ENCODE results near the gene GRB2.
A peak's percentile ranks its signal among the peaks of the same experiment; 100 is the strongest.
"Not testable (repeated sequence)": the region's sequence is repeated elsewhere in the genome, so short reads cannot be mapped to it uniquely, and the experiment has no call there.

GRB2 gene

GRCh38 chr17:75405365-75406221 lies at the start of gene GRB2:
Gene GRB2, minus strand, starts transcription at chr17:75405678. Its CDS starts 12,050 bp downstream, at chr17:75393628.
- peak; percentile 98 for DNase-seq

GRCh38 chr17:75454672-75455071 lies 49.2 kb upstream of the GRB2 start:
- DNase-seq = not testable (repeated sequence)

- peak; percentile 62 to 68 for DNase-seq
Measured at GRCh38 chr17:75454193-75454592, 48.7 kb upstream of the GRB2 start.

- no peak for DNase-seq
Measured at GRCh38 chr17:75450270-75450669, 44.8 kb upstream of the GRB2 start.

- DNase-seq = no peak
Measured at GRCh38 chr17:75447951-75448856, 42.7 kb upstream of the GRB2 start.

- not testable (repeated sequence) for DNase-seq
Measured at GRCh38 chr17:75445896-75446295, 40.4 kb upstream of the GRB2 start.

GRCh38 chr17:75445296-75445695 lies 39.8 kb upstream of the GRB2 start:
- DNase-seq = no peak

- no peak for DNase-seq
Measured at GRCh38 chr17:75442168-75443103, 37.0 kb upstream of the GRB2 start.

- no peak for DNase-seq
Measured at GRCh38 chr17:75440738-75441448, 35.4 kb upstream of the GRB2 start.

GRCh38 chr17:75439287-75439686 lies 33.8 kb upstream of the GRB2 start:
- no peak for DNase-seq

- not testable (repeated sequence) for DNase-seq
Measured at GRCh38 chr17:75437404-75437803, 31.9 kb upstream of the GRB2 start.

- DNase-seq = not testable (repeated sequence)
Measured at GRCh38 chr17:75434433-75434832, 29.0 kb upstream of the GRB2 start.

- DNase-seq = no peak
Measured at GRCh38 chr17:75433218-75433783, 27.8 kb upstream of the GRB2 start.

- no peak for DNase-seq
Measured at GRCh38 chr17:75430159-75430974, 24.9 kb upstream of the GRB2 start.

- DNase-seq = no peak
Measured at GRCh38 chr17:75428543-75429469, 23.3 kb upstream of the GRB2 start.

GRCh38 chr17:75418531-75418930 lies 13.1 kb upstream of the GRB2 start:
- DNase-seq = peak; percentile 25 to 32

- no peak for DNase-seq
Measured at GRCh38 chr17:75417054-75417580, 11.6 kb upstream of the GRB2 start.

GRCh38 chr17:75416006-75416405 lies 10.5 kb upstream of the GRB2 start:
- DNase-seq = no peak

GRCh38 chr17:75414488-75414887 lies 9.0 kb upstream of the GRB2 start:
- DNase-seq = no peak
